IPS-11a (cell line): ENCODE measurements around the gene POU6F2.

Experiments
- H3K4me3 ChIP-seq: one replicate; pipeline ENCODE4 v1.5.1; 2013; ENCODE audit warnings: low read depth, low read length, control low read depth

POU6F2 gene

DNA sequence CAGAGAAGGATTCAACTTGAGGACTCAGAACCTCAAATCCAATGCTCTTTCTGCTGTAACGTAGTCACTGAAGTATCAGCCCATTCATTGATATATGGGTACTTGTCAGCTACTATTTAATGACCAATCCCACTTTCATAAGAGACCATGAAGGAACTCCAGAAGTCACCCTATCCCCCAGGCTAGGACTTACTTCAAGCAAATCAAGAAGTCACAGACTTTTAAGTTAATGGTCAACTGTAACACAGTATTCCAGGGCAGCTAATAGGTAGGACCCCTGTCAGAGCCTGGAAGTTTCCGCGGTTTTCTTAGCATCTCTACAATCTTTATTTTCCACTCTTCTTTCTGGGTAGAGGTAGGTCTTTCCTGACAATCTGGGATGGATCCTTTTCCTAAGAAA, 269.9 kb downstream of the POU6F2 start:
- H3K4me3 ChIP-seq = no peak overlapping the region

DNA sequence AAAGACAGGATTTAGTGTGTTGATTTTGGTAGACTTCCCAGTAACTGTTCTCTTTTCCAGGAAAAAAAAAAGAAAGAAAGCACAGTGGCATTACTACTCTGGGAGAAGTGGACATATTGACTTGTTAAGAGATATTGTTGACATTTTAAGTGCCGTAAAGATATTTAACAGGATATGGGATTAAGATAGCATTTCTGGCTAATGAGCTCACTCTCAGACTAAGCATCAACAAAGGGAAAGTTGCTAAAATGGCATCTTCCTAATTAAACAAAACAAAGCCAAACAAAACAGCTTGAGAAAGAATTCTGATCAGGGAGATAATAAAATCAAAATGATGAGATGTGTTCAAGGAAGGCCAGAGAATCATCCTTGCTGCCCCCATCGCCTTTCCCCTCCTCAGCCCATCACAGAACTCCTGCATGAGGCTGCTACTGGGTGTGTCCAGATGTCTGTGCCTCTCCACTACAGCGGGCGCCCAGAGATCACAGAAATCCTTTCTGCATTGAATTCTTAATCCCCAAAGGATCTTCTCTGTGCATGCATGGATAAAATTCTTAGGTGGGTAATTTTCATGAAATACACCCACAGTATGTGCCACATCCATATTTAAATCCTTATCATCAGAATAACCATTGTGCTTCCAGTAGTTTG, 270.5 kb downstream of the POU6F2 start:
- no peak overlapping the region for H3K4me3 ChIP-seq

DNA sequence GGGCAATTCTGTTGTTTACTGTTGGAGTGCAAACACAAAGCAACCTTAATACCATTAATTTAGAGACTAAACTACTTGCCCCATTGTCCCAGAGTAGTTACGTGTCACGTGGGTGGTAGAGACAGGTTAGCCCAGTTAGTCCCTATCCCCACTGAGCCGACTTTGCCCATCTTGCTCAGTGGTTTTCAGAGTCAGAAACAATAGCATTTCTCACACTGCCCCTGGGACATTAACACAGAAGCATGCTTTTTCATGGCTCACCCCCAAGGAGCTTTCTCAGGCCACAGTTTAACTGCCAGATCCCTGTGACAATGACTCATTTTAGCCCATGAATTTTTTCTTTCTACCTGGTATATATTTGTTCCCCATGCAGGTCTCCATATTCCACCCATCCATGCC, 271.0 kb downstream of the POU6F2 start:
- no peak overlapping the region for H3K4me3 ChIP-seq

DNA sequence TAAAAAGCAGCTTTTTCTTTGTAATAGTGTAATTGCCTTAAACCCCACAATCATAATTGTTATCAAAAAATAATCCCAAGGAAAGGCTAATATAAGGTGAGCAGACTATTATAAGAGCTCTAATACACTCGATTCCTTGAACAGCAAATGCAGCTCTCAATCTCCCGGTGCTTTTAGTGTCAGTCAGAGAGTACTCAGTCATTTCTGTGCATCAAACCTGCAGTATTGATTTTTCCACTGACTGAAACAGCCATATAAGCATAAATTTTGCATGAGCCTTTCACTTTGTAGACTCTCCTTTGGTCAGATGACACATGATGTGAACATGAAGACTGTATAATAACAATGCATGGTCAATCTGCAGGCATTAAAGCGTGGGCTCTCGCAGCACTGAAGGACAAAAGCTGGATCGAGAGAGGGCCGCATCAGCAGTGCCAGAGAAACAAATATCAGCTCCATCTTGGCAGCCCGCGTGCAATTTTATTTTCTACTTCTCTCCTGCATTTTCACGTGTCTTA, 272.0 kb downstream of the POU6F2 start:
- H3K4me3 ChIP-seq = no peak overlapping the region

DNA sequence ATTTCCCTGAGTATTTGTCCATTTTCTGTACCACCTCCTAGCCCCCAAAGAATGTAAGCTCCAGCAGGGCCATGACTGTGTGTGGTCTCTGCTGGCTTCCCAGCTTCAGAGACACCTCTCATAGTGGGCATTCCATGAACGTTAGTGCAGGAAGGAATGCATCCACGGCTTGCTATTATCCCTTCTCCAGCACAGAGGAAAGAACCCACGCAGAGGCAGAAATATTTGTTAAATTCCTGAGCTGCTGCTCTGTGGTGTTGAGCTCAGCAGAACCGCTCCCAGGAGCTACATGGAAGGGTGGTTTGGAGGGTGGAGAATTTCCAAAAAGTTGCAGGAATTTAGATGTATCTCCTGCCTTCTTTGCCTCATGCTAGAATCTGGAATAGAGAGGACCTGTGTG, 275.2 kb downstream of the POU6F2 start:
- no peak overlapping the region for H3K4me3 ChIP-seq

DNA sequence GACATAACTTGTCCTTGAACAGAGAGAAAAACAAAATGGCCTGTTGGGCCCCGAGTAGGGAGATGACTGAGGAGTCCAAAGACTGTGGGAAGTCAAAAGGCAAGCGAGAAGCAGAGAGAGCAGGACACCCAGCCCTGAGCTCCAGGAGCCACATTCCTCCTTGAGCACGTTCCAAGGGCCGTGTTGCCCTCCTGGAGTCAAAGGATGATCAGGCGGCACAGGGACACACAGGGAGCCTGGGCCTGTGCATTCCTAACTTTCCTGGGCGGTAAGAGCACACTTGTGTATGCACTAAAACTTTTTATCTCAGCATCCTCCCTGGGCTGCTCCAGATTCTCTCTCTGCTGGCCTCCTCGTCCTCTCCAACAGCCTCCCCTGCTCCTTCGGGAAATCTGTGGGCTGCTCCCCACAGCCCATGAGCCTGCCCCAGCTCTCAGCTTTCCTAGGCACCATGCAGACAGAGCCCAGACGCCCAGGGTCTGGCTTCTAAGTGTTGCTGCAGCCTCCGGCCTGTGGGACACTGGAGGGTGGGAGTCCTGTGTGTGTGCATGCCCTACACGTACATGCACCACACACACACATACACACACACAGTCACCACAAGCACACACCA, 281.8 kb downstream of the POU6F2 start:
- H3K4me3 ChIP-seq = no peak overlapping the region

DNA sequence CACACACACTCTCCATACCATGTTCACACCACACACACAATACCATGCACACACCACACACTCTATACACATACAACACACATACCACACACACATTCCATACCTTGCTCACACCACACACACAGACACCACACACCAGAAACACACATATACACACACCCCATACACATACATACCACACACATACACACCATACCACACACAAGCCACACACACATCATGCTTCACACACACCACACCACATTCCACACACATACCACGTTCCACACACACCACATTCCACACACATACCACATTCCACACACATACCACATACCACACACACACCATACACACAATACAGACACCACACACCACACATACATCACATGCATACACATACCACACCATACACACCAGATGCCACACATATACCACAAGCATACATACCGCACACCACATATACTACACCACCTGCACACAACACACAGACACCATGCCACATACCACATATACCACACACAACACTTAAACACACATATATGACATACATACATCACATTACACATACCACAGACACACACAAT, 282.7 kb downstream of the POU6F2 start:
- H3K4me3 ChIP-seq = no peak overlapping the region

DNA sequence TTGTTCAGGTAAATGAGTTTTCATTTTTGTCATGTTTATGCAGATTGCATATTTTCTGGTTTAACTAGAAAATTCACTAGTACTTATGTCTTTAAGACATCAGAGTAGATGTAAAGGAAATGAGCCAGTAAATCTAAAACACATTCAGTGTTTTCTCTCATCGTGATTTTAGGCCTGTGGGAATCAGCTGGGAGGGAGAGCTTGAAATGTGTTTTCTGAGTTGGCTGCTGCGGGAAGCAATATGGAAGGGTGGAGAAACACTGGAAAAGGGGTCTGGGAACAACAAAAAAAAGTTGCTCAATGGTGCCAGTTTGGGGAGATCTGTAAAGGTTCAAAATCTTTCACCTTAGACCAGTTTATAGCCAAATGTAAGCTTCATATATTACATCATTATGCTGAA, 284.1 kb downstream of the POU6F2 start:
- no peak overlapping the region for H3K4me3 ChIP-seq

DNA sequence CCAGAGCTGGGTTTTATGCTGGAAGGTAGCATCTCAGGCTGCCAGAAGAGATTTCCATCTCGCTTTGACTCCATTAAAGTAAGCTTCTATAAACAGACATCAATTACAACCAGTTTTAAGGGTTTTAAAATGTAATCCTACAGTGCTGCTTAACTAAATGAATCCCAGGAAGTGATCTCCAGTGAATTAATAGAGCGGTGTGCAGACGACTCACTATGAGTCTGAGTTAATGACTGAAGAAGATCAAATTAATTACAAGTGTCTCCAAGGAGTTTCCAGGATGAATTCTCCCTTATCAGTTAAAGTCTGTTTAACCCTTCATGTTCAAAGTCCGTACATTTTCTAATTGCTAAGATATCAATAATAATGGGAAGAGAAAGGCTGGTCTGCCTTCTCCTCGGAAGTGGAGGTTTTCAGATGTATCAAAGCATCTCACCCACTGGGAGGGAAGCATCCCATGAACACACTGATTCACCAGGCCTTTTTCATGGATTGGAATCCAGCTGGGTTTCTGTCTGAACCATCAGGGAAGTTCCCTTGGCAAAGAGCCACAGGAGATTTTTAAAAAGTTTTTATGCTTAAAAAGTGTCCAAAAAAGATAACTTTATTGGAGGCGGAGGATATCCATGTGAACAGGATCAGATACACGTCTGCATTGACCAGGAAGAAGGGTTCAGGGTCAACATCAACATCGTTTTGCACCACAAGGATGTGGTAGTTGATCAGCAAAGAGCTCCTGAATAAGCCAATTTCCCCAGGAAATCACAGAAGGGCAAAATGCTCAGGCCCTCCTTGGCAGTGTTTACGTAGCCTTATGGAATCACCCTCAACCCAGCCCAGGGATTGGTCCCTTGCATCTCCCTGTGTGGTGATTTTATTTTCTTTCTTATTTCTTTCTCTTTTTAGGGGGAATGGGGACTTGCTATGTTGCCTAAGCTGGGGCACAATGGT, 288.2 kb downstream of the POU6F2 start:
- H3K4me3 ChIP-seq = no peak overlapping the region

DNA sequence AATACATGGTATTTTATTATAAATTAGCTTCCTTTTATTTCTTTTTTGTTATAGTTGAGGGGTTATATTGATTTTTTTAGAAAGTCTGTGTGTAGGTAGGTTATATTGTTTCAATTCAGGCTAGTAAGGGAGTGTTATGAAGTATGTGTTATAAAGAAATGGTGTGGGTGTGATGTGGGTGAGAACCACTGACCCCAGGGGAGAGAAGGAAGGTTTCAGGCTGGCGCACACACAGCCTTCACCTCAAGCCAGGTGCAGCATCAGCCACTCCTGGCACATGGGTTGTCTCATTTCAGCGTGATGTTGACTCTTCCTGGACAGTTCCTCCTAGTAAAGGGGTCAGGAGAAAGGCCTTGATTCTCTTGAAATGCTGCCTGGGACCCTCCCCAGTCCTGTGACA, 291.3 kb downstream of the POU6F2 start:
- H3K4me3 ChIP-seq = no peak overlapping the region

DNA sequence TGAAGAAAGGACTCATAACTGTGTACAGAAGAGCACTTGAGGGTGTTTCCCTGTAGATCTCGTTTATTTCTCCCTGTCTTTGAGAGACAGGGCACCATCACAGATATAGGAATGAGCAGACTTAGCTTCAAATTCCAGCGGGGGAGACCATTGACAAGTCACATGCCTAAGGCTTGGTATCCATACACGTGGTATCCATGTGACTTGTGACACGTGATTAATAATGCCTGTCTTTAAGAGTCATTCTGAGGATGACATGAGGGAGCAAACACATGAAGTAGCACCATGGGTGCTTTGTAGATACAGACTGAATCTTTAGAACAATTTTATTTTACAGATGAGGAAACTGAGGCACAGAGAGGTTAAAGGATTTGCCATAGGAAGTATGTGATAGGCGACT, 292.3 kb downstream of the POU6F2 start:
- no peak overlapping the region for H3K4me3 ChIP-seq

DNA sequence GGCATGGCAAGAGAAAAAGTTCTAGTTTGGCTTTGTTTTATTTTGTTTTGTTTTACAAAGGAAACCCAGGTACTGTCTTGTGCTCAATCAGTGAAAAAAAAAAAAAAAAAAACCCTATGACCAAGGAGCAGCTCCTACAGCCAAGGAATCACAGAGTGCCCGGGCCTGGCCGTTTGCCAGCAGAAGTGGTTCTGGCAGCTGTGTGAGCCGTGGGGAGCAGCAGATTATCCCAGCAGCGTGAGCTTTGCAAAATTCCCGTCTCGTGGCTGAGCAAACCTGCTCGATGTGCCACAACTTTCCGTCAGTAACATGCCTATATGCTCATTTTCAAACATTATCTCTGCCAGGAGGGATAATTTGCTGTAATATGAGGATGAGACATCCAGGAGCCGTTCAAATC, 293.7 kb downstream of the POU6F2 start:
- no peak overlapping the region for H3K4me3 ChIP-seq

DNA sequence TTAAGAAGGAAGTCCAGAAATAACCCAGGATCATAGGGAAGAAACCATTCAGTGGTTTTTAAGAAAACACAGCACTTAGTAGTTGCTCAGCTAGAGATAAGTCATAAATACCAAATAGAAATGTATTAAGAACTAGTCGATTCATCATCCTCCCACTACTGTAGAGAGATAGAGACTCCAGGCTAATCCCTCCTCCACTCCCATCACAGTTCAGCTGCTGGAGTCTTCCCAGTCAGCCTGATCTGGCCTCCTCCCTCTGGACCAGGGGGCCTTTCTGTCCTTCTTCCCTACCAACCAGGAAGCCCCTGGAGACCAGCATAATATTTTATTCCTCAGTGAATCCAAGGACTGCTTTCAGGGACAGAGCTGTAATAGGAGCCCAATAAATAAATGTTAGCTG, 294.4 kb downstream of the POU6F2 start:
- no peak overlapping the region for H3K4me3 ChIP-seq

DNA sequence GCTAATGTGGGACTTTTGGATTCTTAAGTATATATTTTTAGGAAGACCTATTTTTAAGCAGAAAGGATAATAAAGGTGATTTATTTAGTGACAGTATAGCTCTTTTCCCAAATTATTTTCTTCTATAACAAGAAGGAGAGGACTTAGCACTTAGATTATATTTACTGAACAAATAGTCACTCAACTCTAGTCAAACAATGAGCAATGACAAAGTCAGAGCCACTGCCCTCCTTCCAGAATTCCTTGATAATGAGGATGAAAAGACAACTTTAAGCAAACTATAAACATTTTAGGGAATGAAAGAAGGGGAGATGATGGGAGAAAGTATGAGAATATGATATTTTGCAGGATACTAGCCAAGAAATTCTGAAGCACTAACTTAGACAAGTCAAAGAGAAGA, 295.0 kb downstream of the POU6F2 start:
- no peak overlapping the region for H3K4me3 ChIP-seq

DNA sequence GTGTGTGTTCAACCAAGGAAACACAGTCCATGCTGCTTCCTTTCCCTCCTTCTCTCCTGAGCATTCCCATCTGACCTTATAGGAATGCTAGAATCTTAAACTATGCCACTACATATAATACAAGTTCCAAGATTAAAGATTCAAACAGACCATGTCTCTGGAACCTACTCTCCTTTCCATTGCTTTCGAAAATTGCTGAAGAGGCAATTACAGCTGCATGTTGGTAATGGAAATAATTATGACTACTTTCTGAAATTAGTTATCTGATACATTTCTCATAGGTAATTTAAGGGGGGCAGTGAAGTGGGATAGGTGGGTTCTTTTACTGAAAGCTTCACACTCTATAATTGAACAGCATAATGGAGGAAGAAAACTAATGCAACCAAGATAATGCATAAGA, 302.6 kb downstream of the POU6F2 start:
- no peak overlapping the region for H3K4me3 ChIP-seq

DNA sequence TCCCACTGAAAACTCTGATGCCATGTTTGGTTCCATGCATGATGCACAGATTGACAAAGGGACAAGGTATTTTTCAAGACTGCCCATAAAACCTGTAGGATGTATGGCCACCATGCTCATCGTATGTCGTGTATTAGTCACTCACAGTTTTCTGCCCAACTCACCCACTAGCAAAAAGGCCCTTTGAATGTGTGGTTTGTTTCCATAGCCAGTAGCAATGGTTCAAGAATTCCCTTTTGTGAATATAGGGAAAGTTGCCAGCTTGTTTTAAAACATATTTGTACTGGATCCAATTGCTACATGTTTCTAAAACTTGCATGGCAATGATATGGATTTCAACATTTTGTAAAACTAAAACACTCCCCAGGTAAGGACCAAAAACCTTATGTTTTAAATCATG, 307.5 kb downstream of the POU6F2 start:
- H3K4me3 ChIP-seq = no peak overlapping the region

DNA sequence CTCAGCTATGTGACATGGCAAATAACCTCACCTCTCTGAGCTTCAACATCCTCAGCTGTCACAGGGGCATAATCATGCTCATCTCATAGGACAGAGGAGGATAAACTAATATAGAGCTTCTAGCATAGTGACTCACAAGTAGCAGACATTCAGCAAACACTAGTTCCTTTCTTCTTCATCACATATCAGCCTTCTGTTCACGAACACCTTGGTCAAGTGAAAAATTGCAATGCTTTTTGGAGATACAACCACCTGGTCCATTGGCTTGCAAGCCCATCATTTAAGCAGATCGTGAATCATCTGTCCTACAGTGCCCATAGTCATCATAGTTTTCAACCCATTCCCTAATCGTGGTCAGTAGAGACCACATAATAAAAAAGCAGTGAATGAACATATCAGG, 310.6 kb downstream of the POU6F2 start:
- H3K4me3 ChIP-seq = no peak overlapping the region

DNA sequence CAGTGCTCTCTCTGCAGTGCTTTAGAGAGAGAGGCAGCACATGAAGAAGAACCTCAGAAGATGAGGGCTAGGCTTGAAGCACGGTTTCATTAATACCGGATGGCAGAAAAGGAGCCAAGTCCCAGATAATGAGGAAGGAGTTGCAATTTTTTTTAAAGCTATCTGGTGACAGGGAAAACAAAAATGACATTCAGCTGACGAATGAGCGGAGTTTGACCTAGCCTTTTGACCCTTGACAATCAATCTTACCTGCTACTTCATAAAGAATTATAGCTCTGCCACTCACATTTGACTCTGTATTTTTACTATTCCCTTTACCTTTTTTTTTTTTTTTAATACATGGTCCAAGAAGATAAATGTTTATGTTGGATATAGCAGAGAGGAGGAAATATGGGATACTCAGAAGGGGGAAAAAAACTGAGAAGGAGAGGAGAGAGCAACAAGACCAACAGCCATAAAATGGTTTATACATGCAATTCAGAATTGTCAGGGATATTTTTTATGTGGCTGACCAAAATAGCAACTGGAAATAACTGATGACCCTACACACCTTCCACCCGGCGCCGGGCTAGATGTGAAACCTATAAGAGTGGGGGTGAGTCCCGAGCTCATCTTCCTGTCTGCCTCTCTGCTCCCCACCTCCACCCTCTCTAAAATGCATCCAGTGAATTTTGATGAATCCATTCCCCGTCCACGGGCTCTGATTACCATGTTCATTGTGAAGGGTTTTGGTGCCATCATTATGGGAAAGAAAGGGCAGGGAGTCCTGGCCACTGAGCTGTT, 314.1 kb downstream of the POU6F2 start:
- H3K4me3 ChIP-seq = no peak overlapping the region

DNA sequence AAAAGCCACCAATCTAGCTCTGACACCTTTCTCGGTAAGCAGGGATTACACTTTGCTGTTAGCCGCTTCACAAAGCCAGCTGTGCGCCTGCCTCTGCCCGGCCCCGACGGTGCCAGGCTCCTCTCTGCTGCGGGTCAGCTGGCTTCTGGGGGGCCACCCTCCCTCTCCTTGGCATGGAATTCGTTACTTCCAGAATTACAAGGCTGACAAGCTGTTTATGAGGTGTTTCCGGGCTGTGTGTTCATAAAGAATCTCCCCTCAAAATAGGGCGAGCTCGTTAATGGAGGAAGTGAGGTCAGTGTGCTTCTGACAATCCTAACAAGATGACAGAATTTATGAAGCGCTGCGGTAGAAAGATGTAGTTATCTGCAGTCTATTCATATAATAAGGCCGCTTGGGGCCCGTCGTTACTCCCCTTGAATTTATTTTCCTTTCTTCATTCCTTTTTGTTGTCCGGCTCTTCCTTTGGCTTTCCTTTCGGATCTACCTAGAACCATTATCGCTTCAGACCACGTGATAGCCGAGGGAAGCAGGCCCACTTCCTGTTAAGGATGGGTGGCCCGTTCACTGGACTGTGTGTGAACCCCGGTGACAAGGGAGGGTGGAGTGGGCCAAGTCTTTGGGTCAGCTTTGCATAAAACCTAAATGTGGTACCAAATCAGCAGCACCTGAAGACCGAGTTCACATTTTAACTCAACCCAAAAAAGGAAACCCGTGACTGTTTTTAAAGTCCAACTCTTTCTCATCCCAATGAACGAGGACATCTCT, 315.5 kb downstream of the POU6F2 start:
- no peak overlapping the region for H3K4me3 ChIP-seq

DNA sequence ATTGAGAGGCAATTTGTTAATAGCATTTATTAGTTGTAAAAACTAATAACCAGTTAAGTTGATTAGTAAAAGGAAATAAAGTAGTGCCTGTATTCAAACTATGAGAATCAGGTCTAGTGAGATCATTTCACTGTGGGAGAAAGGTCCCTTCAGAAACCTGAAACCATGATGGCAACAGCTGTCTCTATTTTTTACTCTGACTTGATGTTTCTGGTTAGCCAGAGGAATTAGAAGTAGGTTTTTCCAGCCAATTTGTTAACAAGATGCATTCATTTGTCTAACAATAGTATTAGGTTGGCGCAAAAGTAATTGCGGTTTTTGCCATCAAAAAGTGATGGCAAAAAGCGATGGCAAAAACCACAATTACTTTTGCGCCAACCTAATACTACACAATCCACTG, 316.3 kb downstream of the POU6F2 start:
- no peak overlapping the region for H3K4me3 ChIP-seq
